ENCODE measurements around the gene KHSRP.

The KHSRP gene

GRCh38 chr19:6421075-6422014 lies 3.3 kb downstream of the KHSRP start:
- H3K4me1 ChIP-seq (ENCODE audit: control insufficient read depth in 1 of 2, insufficient read depth in 2 of 2, low read length in 2 of 2): peaks cover 21 to 25% of the 10 kb centered on the region in 2 donors
- H3K27me3 ChIP-seq (ENCODE audit: control insufficient read depth in 1 of 2, insufficient read depth in 2 of 2, low read length in 2 of 2): no peaks in the 10 kb centered on the region
- H3K4me3 ChIP-seq (ENCODE audit: low read depth in 1 of 2, low read length in 2 of 2): no peak overlapping the region
- H3K9ac ChIP-seq (ENCODE audit: low read depth in 1 of 2, low read length in 2 of 2): no peak overlapping the region
- no peaks in the 10 kb centered on the region for H3K9me3 ChIP-seq (ENCODE audit: control insufficient read depth in 1 of 2, low read length in 2 of 2)
- H3K36me3 ChIP-seq (ENCODE audit: control insufficient read depth in 1 of 2, insufficient read depth in 2 of 2, low read length in 2 of 2): peaks cover 30 to 56% of the 10 kb centered on the region in 2 donors
- no peak overlapping the region for H3K27ac ChIP-seq (ENCODE audit: low read depth, low read length)

GRCh38 chr19:6418562-6418932 lies 6.1 kb downstream of the KHSRP start:
- Histone ChIP-seq H3K27ac (ENCODE audit: low read depth, low read length) (no peak overlapping the region), H3K9ac (ENCODE audit: low read depth in 1 of 2, low read length in 2 of 2) (no peak overlapping the region), H3K9me3 (ENCODE audit: control insufficient read depth in 1 of 2, low read length in 2 of 2) (no peaks in the 10 kb centered on the region), H3K36me3 (ENCODE audit: control insufficient read depth in 1 of 2, insufficient read depth in 2 of 2, low read length in 2 of 2) (peaks cover 42 to 75% of the 10 kb centered on the region in 2 donors), H3K4me1 (ENCODE audit: control insufficient read depth in 1 of 2, insufficient read depth in 2 of 2, low read length in 2 of 2) (peaks cover 16 to 18% of the 10 kb centered on the region in 2 donors), H3K4me3 (ENCODE audit: low read depth in 1 of 2, low read length in 2 of 2) (no peak overlapping the region), H3K27me3 (ENCODE audit: control insufficient read depth in 1 of 2, insufficient read depth in 2 of 2, low read length in 2 of 2) (no peaks in the 10 kb centered on the region)

GRCh38 chr19:6417713-6418561 lies 6.7 kb downstream of the KHSRP start:
- Histone ChIP-seq H3K36me3 (ENCODE audit: control insufficient read depth in 1 of 2, insufficient read depth in 2 of 2, low read length in 2 of 2) (peaks cover 42 to 75% of the 10 kb centered on the region in 2 donors), H3K27me3 (ENCODE audit: control insufficient read depth in 1 of 2, insufficient read depth in 2 of 2, low read length in 2 of 2) (no peaks in the 10 kb centered on the region), H3K4me3 (ENCODE audit: low read depth in 1 of 2, low read length in 2 of 2) (no peak overlapping the region), H3K9ac (ENCODE audit: low read depth in 1 of 2, low read length in 2 of 2) (no peak overlapping the region), H3K9me3 (ENCODE audit: control insufficient read depth in 1 of 2, low read length in 2 of 2) (no peaks in the 10 kb centered on the region), H3K4me1 (ENCODE audit: control insufficient read depth in 1 of 2, insufficient read depth in 2 of 2, low read length in 2 of 2) (peaks cover 10 to 12% of the 10 kb centered on the region in 2 donors), H3K27ac (ENCODE audit: low read depth, low read length) (no peak overlapping the region)

GRCh38 chr19:6416658-6417405 lies 7.8 kb downstream of the KHSRP start:
- peaks cover 0 to 7% of the 10 kb centered on the region in 2 donors for H3K4me1 ChIP-seq (ENCODE audit: control insufficient read depth in 1 of 2, insufficient read depth in 2 of 2, low read length in 2 of 2)
- H3K27ac ChIP-seq (ENCODE audit: low read depth, low read length): no peak overlapping the region
- H3K27me3 ChIP-seq (ENCODE audit: control insufficient read depth in 1 of 2, insufficient read depth in 2 of 2, low read length in 2 of 2): no peaks in the 10 kb centered on the region
- no peaks in the 10 kb centered on the region for H3K9me3 ChIP-seq (ENCODE audit: control insufficient read depth in 1 of 2, low read length in 2 of 2)
- H3K9ac ChIP-seq (ENCODE audit: low read depth in 1 of 2, low read length in 2 of 2): no peak overlapping the region
- peaks cover 42 to 74% of the 10 kb centered on the region in 2 donors for H3K36me3 ChIP-seq (ENCODE audit: control insufficient read depth in 1 of 2, insufficient read depth in 2 of 2, low read length in 2 of 2)
- H3K4me3 ChIP-seq (ENCODE audit: low read depth in 1 of 2, low read length in 2 of 2): no peak overlapping the region

- H3K27me3 ChIP-seq (ENCODE audit: control insufficient read depth in 1 of 2, insufficient read depth in 2 of 2, low read length in 2 of 2): no peaks in the 10 kb centered on the region
- peaks cover 42 to 62% of the 10 kb centered on the region in 2 donors for H3K36me3 ChIP-seq (ENCODE audit: control insufficient read depth in 1 of 2, insufficient read depth in 2 of 2, low read length in 2 of 2)
- H3K9me3 ChIP-seq (ENCODE audit: control insufficient read depth in 1 of 2, low read length in 2 of 2): no peaks in the 10 kb centered on the region
- no peak overlapping the region for H3K9ac ChIP-seq (ENCODE audit: low read depth in 1 of 2, low read length in 2 of 2)
- H3K4me3 ChIP-seq (ENCODE audit: low read depth in 1 of 2, low read length in 2 of 2): no peak overlapping the region
- peaks cover 0 to 7% of the 10 kb centered on the region in 2 donors for H3K4me1 ChIP-seq (ENCODE audit: control insufficient read depth in 1 of 2, insufficient read depth in 2 of 2, low read length in 2 of 2)
- H3K27ac ChIP-seq (ENCODE audit: low read depth, low read length): no peak overlapping the region
Measured at GRCh38 chr19:6415591-6416190, 8.9 kb downstream of the KHSRP start.

GRCh38 chr19:6414793-6415590 lies 9.6 kb downstream of the KHSRP start:
- H3K27me3 ChIP-seq (ENCODE audit: control insufficient read depth in 1 of 2, insufficient read depth in 2 of 2, low read length in 2 of 2): no peaks in the 10 kb centered on the region
- no peak overlapping the region for H3K9ac ChIP-seq (ENCODE audit: low read depth in 1 of 2, low read length in 2 of 2)
- no peak overlapping the region for H3K4me3 ChIP-seq (ENCODE audit: low read depth in 1 of 2, low read length in 2 of 2)
- no peak overlapping the region for H3K27ac ChIP-seq (ENCODE audit: low read depth, low read length)
- H3K4me1 ChIP-seq (ENCODE audit: control insufficient read depth in 1 of 2, insufficient read depth in 2 of 2, low read length in 2 of 2): peaks cover 0 to 7% of the 10 kb centered on the region in 2 donors
- H3K9me3 ChIP-seq (ENCODE audit: control insufficient read depth in 1 of 2, low read length in 2 of 2): no peaks in the 10 kb centered on the region
- H3K36me3 ChIP-seq (ENCODE audit: control insufficient read depth in 1 of 2, insufficient read depth in 2 of 2, low read length in 2 of 2): peaks cover 42 to 55% of the 10 kb centered on the region in 2 donors

GRCh38 chr19:6413721-6414643 lies 10.6 kb downstream of the KHSRP start:
- H3K9me3 ChIP-seq (ENCODE audit: control insufficient read depth in 1 of 2, low read length in 2 of 2): no peaks in the 10 kb centered on the region
- H3K27me3 ChIP-seq (ENCODE audit: control insufficient read depth in 1 of 2, insufficient read depth in 2 of 2, low read length in 2 of 2): no peaks in the 10 kb centered on the region
- no peak overlapping the region for H3K9ac ChIP-seq (ENCODE audit: low read depth in 1 of 2, low read length in 2 of 2)
- H3K27ac ChIP-seq (ENCODE audit: low read depth, low read length): no peak overlapping the region
- H3K4me1 ChIP-seq (ENCODE audit: control insufficient read depth in 1 of 2, insufficient read depth in 2 of 2, low read length in 2 of 2): peaks cover 0 to 7% of the 10 kb centered on the region in 2 donors
- peaks cover 34 to 45% of the 10 kb centered on the region in 2 donors for H3K36me3 ChIP-seq (ENCODE audit: control insufficient read depth in 1 of 2, insufficient read depth in 2 of 2, low read length in 2 of 2)
- no peak overlapping the region for H3K4me3 ChIP-seq (ENCODE audit: low read depth in 1 of 2, low read length in 2 of 2)

- Histone ChIP-seq H3K9me3 (ENCODE audit: control insufficient read depth in 1 of 2, low read length in 2 of 2) (no peaks in the 10 kb centered on the region), H3K4me3 (ENCODE audit: low read depth in 1 of 2, low read length in 2 of 2) (no peak overlapping the region), H3K27me3 (ENCODE audit: control insufficient read depth in 1 of 2, insufficient read depth in 2 of 2, low read length in 2 of 2) (no peaks in the 10 kb centered on the region), H3K4me1 (ENCODE audit: control insufficient read depth in 1 of 2, insufficient read depth in 2 of 2, low read length in 2 of 2) (peaks cover 0 to 7% of the 10 kb centered on the region in 2 donors), H3K36me3 (ENCODE audit: control insufficient read depth in 1 of 2, insufficient read depth in 2 of 2, low read length in 2 of 2) (peaks cover 28 to 38% of the 10 kb centered on the region in 2 donors), H3K9ac (ENCODE audit: low read depth in 1 of 2, low read length in 2 of 2) (no peak overlapping the region), H3K27ac (ENCODE audit: low read depth, low read length) (no peak overlapping the region)
Measured at GRCh38 chr19:6413291-6413690, 11.3 kb downstream of the KHSRP start.
